Keratinocyte (primary cell): ENCODE data around the gene DNAH17. TPM values are rescaled to one million over a fixed set of nuclear protein-coding genes. Genes with fewer than 3 reads are reported as not detected.

ENCODE experiments used
- DNase-seq: peaks from one replicate; pipeline ENCODE4 v3.0.0-alpha.2; 2011; ENCODE audit warnings: low read depth, missing footprints, low spot score
- FAIRE-seq: peaks from 2 replicates; lab custom pipeline; 2011; peaks lifted over from hg19 to GRCh38; lab: Jason Lieb, UNC
- H2AFZ ChIP-seq: 2 replicates; pipeline ENCODE4 v1.6.0; 2012; ENCODE audit warnings: low read length, control low read depth, inconsistent platforms; ENCODE audit not compliant: control insufficient read depth
- H3K27ac ChIP-seq: 2 replicates; pipeline ENCODE4 v1.5.1; 2011; ENCODE audit warnings: low read length; ENCODE audit not compliant: control insufficient read depth, insufficient read depth
- H3K27me3 ChIP-seq: 3 replicates; pipeline ENCODE4 v1.6.0; 2011; ENCODE audit warnings: low read length; ENCODE audit not compliant: control insufficient read depth, insufficient read depth; ENCODE audit errors: extremely low read depth
- H3K36me3 ChIP-seq, 2 experiments: 2 replicates in 1 of 2; 3 replicates in 1 of 2; pipeline ENCODE4 v1.5.1; 2011; ENCODE audit warnings: low read length in 2 of 2, mild to moderate bottlenecking in 1 of 2; ENCODE audit not compliant: control insufficient read depth in 2 of 2, insufficient read depth in 2 of 2; ENCODE audit errors: extremely low read depth in 1 of 2
- H3K4me1 ChIP-seq: 3 replicates; pipeline ENCODE4 v1.5.1; 2011; ENCODE audit warnings: low read length; ENCODE audit not compliant: control insufficient read depth, insufficient read depth; ENCODE audit errors: extremely low read depth
- H3K4me2 ChIP-seq: 3 replicates; pipeline ENCODE4 v1.6.0; 2011; ENCODE audit warnings: low read depth, low read length; ENCODE audit not compliant: control insufficient read depth, insufficient read depth; ENCODE audit errors: extremely low read depth
- H3K4me3 ChIP-seq, 3 experiments: fragments of 200-600 bp in 1 of 3; sonication (generic) in 1 of 3; 2 replicates in 2 of 3; 3 replicates in 1 of 3; pipeline ENCODE4 v1.5.1; 2011 to 2016; ENCODE audit warnings: low read length in 3 of 3, mild to moderate bottlenecking in 3 of 3, control low read depth in 2 of 3, inconsistent platforms in 1 of 3, low read depth in 1 of 3, mixed read lengths in 1 of 3, mixed run types in 1 of 3, moderate library complexity in 1 of 3; ENCODE audit not compliant: control insufficient read depth in 2 of 3, insufficient read depth in 2 of 3; ENCODE audit errors: extremely low read depth in 1 of 3
- H3K79me2 ChIP-seq: 2 replicates; pipeline ENCODE4 v1.6.0; 2012; ENCODE audit warnings: low read length; ENCODE audit not compliant: control insufficient read depth, insufficient read depth
- H3K9ac ChIP-seq: 3 replicates; pipeline ENCODE4 v1.6.0; 2011; ENCODE audit warnings: low read length; ENCODE audit not compliant: control insufficient read depth, insufficient read depth; ENCODE audit errors: extremely low read depth
- H3K9me1 ChIP-seq: 3 replicates; pipeline ENCODE4 v1.6.0; 2011; ENCODE audit warnings: low read length; ENCODE audit not compliant: control insufficient read depth, insufficient read depth; ENCODE audit errors: extremely low read depth
- H3K9me3 ChIP-seq: 2 replicates; pipeline ENCODE4 v1.5.1; 2012; ENCODE audit warnings: low read depth, low read length; ENCODE audit not compliant: control insufficient read depth
- H4K20me1 ChIP-seq: 3 replicates; pipeline ENCODE4 v1.6.0; 2011; ENCODE audit warnings: low read length; ENCODE audit not compliant: control insufficient read depth, insufficient read depth; ENCODE audit errors: extremely low read depth
- CTCF ChIP-seq, 3 experiments: IDR thresholded peaks in 1 of 3; conservative IDR thresholded peaks in 1 of 3; optimal IDR thresholded peaks in 1 of 3; 2 replicates in 2 of 3; 3 replicates in 1 of 3; pipeline versions ENCODE3 to v1.5.1; 2011; ENCODE audit warnings: low read length in 3 of 3, mild to moderate bottlenecking in 3 of 3, moderate library complexity in 2 of 3, control low read depth in 1 of 3, inconsistent platforms in 1 of 3; ENCODE audit not compliant: insufficient read depth in 2 of 3; ENCODE audit errors: extremely low read depth in 1 of 3
- EZH2 ChIP-seq: IDR thresholded peaks from one replicate; pipeline ENCODE4 v1.6.1; 2012; ENCODE audit warnings: inconsistent platforms, mild to moderate bottlenecking, low read length, moderate library complexity
- dilution Hi-C: fragments of 300-500 bp; cut with MboI; formaldehyde crosslinking; loops from one replicate; pipeline ENCODE4 v1.7.0; 2020; ENCODE audit warnings: low sequenced_read_pairs; ENCODE audit not compliant: extremely low pct_ligation_motif_present
- polyA plus RNA-seq, 5 experiments: library from polyadenylated mRNA; depleted of rRNA in 3 of 5; stranded (reverse) in 3 of 5; stranded (forward) in 1 of 5; unstranded in 1 of 5; fragments of >200 nt; gene quantifications; 1 replicate in 1 of 5; 2 replicates in 3 of 5; 3 replicates in 1 of 5; pipeline versions ENCODE4 v1.2.1 to v1.2.3, GENCODE V29; 2011 to 2012; ENCODE audit warnings: missing spikeins in 2 of 5, low read depth in 1 of 5, low replicate concordance in 1 of 5

DNAH17 gene
- polyA plus RNA-seq, 1 donor (not counting 4 experiments of a cell fraction or from before 2014, with no cell fraction given) = 0.16 TPM

GRCh38 chr17:78460951-78461798, 116.0 kb downstream of the DNAH17 start:
- no peak for FAIRE-seq
- H3K9me3 ChIP-seq = no peaks in the 10 kb centered on the region

GRCh38 chr17:78460176-78460675, 117.0 kb downstream of the DNAH17 start:
- Histone ChIP-seq H3K79me2 (no peaks in the 10 kb centered on the region), H3K9ac (no peak overlapping the region), H3K4me1 (no peaks in the 10 kb centered on the region), H3K27ac (no peak overlapping the region), H2AFZ (no peak overlapping the region), H3K4me2 (no peak overlapping the region), H3K27me3 (peaks cover 8% of the 10 kb centered on the region), H3K4me3 (no peak overlapping the region), H3K9me1 (no peaks in the 10 kb centered on the region), H3K36me3 (no peaks in the 10 kb centered on the region), H4K20me1 (no peaks in the 10 kb centered on the region), H3K9me3 (no peaks in the 10 kb centered on the region)
- dilution Hi-C loops = no loop called here
- DNase-seq = no peak
- no peak for TF ChIP-seq EZH2
- no peak for TF ChIP-seq CTCF (optimal IDR thresholded peaks at IDR 0.05 in 1 of 3, IDR thresholded peaks at IDR 0.05 in 1 of 3, conservative IDR thresholded peaks at IDR 0.05 in 1 of 3; ENCODE audit: extremely low read depth in 1 of 3, insufficient read depth in 2 of 3, low read length in 3 of 3)
- no peak for FAIRE-seq

More at GRCh38 chr17:78460951-78461798, 116.0 kb downstream of the DNAH17 start:
- no peak overlapping the region for H3K9ac ChIP-seq
- no peak overlapping the region for H3K4me3 ChIP-seq
- H4K20me1 ChIP-seq = no peaks in the 10 kb centered on the region
- H3K9me1 ChIP-seq = no peaks in the 10 kb centered on the region
- no peaks in the 10 kb centered on the region for H3K36me3 ChIP-seq
- H3K4me1 ChIP-seq = no peaks in the 10 kb centered on the region
- no peak overlapping the region for H3K4me2 ChIP-seq
- no peak overlapping the region for H3K27ac ChIP-seq
- TF ChIP-seq CTCF (optimal IDR thresholded peaks at IDR 0.05 in 1 of 3, IDR thresholded peaks at IDR 0.05 in 1 of 3, conservative IDR thresholded peaks at IDR 0.05 in 1 of 3; ENCODE audit: extremely low read depth in 1 of 3, insufficient read depth in 2 of 3, low read length in 3 of 3) (no peak), EZH2 (no peak)
- H2AFZ ChIP-seq = no peak overlapping the region
- dilution Hi-C loops = no loop called here
- no peak for DNase-seq
- no peaks in the 10 kb centered on the region for H3K79me2 ChIP-seq
- peaks cover 8% of the 10 kb centered on the region for H3K27me3 ChIP-seq
